Measurements from ENCODE around the gene NKAIN4.
A peak's percentile ranks its signal among the peaks of the same experiment; 100 is the strongest.

NKAIN4 gene

DNA sequence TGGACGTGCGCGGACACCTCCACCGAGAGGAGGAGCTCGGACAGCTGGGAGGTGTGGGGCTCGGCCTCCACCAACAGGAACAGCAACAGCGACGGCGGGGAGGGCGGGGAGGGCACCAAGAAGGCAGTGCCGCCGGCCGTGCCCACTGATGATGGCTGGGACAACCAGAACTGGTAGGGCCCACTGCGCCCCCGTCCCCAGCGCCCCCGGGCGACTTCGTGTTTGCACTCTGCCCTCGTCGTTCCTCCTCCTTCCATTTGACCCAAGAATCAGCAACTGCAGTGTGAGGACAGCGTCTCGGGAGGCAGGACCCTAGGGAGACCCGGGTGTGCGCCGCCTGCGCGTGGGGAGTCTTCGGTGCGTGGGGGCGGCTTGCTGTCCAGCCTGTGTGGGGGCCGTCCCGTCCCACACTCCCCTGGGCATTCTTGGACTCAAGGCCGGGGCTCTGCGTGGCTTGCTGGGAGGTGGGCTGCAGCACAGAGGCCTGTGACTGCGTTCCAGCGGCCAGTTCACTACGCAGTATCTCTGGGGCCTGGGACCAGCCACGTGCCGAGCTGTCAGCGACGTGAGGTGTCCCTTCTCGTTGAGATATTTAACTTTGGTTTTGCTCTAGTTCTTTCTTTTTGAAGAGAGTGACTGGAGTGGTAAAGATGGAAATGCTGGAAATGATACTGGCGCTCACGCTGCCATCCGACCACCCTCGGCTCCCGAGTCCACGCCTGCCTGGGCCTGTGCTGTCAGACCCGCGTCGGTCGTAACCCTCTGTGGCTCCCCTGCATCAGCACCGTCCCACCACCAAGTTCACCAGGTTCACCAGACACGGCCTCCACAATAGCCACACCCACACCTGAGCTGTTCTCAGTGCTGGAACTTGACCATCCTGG is 33.7 kb upstream of the NKAIN4 start:
- DNase-seq: no peak

DNA sequence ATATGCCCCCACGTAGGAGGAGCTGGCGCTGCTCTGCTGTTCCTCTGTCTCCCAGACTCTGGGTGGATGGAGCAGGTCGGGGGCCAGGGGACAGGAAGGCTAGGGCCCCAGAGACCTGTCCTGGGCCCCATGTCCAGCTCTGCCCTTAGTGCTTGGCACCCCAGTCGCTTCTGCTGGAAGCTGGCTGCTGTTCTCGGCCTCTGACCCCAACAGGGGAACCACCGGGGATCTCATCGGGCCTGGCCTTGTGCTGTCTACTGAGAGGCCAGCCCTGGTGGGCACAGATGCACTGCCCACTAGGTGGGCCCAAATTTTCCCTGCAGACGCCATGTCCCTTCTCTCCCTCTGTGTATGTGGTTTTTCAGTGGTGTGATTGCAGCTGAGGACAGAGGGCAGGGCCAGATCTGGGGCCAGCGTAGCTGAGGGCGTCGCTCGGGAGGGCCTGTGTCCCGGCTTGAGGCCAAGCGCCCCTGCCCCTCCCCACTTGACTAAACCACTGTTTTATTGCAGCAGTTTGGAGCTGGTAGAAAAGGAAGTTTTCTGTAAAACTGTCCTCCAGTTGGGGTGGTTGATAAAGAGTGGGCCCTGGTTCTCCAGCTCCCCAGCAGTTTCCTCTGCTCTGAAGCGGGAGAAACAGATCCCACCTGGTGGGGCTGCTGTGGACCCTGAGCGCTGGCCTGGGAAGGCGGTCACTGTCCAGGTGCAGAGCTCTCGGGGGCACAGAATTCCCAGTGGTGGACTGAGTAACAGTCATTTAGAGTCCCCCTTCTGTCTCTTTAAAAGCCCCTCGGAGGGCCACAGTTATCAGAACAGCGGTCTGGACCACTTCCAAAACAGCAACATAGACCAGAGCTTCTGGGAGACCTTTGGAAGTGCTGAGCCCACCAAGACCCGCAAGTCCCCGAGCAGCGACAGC is 32.8 kb upstream of the NKAIN4 start:
- no peak for DNase-seq

DNA sequence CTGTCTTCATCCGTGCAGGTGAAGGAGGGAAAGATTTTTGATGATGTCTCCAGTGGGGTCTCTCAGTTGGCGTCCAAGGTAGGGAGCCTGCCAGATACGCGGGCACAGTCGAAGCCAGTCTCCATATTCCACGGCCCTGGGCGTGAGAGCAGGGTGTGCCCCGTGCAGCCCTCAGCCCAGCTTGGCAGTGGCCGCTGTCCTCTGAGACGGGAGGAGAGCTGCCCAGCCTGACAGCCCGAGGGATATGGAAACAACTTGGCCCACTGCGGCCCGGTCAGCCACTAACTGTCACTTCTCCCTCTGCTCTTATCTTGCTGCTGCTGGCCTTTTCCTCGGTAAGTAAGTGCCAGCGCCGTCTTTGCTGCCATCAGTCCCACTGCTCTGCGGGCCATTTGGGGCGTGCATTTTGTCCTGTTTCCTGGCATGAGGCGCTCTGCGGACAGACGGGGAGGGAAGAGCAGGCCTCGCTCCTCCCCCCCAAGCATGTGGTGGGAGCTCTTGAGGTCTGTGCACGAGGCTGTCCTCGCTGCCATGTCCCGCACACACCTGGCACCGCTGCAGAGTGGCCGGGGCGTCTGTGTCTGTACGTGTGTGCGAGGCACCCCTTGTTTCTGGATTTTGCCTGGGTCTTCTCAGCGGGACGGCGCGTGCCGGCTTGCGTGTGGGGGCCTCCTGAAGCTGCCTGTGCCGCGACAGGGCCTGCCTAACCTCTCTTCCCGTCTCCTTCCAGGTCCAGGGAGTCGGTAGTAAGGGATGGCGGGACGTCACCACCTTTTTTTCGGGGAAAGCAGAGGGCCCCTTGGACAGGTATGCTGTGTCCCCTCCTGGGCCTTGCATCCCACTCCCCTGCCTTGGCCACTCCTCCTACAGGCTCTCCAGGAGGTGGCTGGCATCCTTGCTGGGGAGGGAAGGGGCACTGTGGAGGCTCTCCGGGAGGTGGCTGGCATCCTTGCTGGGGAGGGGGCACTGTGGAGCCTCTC is 31.7 kb upstream of the NKAIN4 start:
- DNase-seq: no peak

DNA sequence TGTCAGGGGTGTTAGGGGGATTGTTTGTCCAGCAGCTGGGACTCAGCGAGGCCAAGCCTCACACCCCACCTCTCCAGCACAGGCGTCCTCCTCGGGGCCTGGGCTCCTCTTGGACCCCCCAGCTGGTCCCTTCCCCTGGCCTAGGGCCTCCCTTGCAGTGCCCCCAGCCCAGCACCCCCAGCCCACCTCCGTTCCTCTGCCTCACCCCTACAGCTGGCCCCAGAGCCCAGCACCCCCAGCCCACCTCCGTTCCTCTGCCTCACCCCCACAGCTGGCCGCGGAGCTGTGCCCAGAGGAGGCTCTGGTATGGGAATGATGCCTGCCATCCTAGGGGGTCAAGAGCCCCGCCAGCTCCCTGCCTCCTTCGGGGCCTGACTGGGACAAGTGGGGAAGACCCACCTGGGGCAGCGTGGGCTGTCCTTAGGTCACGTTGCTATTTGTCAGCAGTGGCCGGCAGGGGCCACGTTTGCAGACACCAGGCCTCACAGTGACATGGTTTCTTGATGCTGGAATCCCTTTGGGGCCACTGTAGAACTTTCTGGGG is 30.8 kb upstream of the NKAIN4 start:
- DNase-seq: no peak

DNA sequence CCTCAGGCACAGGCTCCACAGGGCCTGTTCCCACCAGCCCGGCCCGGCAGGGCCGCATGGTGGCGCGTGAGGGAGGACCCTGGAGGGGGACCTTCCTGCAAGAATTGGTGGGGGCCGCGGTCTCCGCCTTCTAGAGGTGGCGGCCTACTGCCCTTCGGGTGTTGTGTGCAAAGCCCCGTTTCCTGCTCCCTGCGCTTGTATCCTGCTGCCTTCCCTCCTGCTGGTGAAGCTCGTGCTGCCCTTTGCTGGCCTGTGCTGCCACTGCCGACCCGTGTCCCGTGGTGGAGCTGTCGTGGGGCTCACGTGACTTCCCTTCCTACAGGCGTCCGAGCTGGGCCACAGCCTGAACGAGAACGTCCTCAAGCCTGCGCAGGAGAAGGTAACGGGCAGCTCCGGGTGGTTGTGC is 30.3 kb upstream of the NKAIN4 start:
- DNase-seq: no peak

- DNase-seq: peak in 1 of 6 experiments; percentile 36
Measured at GRCh38 chr20:63284083-63284440, 29.8 kb upstream of the NKAIN4 start.

DNA sequence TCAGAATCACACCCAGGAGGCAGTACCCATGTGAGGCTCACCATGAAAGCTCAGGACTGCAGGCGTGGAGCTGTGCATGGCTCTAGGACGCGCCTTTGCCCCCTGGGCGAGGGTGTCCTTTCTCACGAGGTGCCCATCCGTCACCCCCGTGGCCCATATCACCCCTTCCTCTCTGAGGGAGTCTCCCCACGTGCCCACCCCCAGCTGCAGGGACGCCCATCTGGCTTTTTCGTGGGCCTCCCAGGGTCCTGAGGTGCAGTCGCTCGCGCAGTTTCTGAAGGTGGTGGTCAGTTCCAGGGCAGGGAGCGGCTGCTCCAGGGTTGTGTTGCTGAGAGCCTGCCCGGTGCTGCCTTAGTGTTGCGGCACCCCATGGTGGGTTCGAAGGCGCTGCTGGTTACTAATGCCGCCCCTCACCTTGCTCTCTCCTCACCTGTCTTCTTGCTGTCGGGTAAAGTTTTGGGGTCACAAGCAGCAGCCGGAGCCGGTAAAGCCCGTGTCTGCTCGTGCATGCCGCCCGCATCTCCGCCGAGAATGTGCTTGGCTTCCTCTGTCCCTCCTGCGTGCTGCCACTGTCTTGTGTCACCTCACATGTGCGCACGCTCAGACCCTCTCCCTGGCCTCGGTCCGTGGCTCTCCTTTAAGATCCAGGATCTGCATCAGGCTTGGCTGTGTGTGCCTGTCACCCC is 29.3 kb upstream of the NKAIN4 start:
- DNase-seq: no peak

DNA sequence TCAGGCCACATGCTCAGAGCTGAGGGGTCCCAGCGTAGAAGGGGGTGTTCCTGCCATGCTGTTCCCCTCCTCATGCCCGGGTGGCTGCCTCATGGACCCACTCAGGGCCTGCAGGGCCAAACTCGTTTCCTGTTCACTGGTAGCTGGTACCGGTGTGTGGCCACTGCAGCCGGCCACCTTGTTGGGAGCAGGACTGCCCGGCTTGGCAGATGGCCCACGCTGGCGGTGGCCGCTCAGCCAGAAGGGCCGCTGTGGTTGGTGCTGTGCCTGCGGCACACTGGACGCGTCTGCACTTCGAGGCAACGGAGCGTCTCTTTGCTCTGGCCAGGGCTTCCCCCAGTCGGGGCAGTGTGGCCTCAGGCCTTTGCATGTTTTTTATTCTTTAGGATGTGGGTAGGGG is 28.7 kb upstream of the NKAIN4 start:
- DNase-seq: no peak

DNA sequence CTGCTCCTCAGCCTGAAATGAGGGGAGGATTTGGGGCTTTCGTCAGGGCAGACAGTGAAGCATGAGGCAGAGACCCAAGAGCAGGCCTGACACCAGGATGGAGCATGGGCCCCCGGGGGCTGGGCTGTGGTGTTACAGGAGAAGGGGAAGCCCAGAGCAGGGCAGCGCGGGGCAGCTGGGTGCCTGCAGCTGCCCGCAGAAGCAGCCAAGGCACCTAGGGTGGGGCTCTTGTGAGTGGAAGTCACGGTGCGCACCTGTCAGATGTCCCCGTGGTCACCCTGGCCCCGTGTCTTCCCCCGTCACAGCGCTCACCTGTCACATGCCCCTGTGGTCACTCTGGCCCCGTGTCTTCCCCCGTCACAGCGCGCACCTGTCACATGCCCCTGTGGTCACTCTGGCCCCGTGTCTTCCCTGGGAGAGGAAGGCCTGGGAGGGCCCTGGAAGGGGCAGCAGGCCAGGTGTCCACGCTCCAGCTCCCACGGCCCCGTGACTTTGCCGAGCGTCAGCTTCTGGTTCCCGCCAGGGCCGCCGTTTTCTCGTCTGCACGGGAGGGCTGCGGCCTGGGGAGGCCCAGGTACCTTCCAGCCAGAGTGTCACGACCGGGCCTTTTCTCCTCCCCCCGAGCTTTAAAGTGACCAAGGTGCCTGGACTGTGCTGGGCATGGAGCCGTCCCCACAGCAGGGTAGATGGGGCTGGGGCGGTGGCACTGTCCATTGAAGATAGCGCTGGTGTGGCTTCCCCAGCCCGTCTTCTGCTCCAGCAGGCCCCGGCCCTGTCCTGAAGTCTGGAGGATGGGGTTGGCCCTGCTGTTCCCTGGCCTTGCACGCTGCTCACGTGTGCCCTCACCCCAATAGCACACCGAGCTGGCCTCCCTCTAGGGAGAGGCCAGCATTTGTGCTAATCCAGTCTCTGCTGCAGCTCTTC is 27.7 kb upstream of the NKAIN4 start:
- DNase-seq: no peak

GRCh38 chr20:63280929-63281545 is 26.8 kb upstream of the NKAIN4 start:
- DNase-seq: no peak

DNA sequence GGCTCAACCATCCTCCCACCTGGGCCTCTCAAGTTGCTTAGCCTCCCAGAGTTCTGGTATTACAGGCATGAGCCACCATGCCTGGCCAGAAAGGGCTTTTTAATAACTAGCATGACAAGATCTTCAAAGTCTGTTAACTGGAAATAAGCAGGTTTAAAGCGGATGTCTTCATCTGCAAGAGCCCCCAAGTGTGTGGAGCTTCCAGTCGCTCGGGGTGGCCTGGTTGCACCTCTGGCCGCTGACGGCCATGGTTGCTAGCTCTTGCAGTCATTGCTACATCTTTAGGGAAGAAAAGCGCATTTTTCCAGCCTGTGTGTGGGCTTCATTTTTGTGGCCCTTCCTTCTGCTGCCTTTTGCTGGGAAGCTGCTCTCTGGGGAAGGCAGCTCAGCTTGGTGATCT is 26.1 kb upstream of the NKAIN4 start:
- DNase-seq: no peak

DNA sequence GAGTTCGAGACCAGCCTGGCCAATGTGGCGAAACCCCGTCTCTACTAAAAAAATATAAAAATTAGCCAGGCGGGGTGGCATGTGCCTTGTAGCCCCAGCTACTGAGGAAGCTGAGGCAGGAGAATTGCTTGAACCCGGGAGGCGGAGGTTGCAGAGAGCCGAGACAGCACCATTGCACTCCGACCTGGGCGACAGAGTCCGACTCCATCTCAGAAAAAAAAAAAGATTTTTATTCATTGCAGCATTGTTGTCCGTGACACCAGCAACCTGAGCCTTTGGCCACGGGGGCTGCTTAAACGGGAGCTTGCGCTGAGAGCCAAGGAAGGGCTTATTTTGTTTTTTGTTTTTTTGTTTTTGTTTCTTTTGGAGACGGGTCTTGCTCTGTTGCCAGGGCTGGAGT is 25.7 kb upstream of the NKAIN4 start:
- DNase-seq: no peak

DNA sequence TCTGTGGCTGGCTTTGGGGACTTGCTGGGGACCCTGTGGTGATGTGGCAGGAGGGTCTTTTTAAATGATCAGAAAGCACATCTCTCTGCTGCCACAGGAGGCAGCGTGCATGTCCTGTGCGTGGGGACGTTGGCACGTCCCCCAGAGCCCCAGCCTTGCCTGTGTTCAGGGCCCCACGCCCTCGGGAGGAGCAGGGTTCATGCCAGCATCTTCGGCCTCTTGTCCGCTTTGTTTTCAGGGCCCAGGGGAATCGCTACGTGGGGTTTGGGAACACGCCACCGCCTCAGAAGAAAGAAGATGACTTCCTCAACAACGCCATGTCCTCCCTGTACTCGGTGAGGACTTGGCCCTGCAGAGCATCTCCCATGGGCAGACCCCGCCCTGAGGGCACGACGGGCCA is 24.4 kb upstream of the NKAIN4 start:
- no peak for DNase-seq

DNA sequence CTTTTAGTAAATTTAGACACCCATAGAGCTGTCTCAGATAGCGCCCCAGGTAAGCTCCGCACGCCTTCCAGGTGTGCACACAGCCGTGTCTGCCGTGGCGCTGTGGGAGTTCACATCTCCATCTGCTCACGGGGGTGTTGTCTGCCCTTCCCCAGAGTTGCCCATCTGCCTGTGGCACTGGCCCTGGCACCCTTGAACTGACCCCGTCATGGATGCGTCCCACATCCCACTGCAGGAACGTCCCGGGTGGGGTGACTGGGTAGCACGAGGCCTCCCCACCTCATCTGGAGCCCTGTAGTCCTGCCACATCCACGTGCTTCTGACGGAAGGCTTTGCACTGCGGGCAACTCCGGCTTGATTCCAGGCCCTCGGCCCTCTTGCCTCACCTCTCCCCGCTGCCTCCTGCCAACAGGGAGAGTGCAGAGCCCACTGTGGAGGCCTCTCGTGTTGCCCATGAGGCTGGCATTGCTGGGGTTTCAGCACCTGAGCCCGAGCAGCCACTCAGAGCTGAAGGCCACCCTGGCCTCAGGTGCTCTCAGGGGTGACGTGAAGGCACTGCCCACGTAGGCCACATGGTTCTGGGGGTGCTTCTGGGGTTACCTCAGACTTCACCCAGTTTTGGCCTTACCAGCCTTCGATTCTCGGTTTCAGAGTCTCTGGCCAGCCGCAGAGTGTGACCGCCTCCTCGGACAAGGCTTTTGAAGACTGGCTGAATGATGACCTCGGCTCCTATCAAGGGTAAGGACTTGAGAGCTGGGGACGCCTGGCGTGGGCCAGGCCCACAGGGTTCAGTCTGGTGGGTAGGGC is 23.4 kb upstream of the NKAIN4 start:
- no peak for DNase-seq

DNA sequence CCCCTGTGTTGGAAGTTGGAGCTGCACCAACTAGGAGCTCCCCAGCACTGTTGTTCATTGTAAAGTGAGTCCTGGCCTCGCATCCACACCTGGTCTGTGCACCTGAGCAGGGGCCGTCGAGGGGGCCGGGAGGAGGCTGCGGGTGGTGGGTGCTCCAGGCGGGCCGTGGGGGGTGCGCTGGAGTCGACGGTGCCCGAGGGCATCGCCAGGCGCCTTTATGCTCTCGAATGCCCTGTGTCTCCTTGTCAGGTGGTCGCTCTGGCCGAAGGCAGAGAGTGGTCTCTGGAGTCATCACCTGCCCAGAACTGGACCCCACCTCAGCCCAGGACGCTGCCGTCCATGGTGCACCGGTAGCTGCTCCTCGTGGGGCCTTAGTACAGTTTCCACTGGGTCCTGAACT is 22.7 kb upstream of the NKAIN4 start:
- no peak for DNase-seq

GRCh38 chr20:63275825-63276224 is 21.6 kb upstream of the NKAIN4 start:
- DNase-seq: no peak

DNA sequence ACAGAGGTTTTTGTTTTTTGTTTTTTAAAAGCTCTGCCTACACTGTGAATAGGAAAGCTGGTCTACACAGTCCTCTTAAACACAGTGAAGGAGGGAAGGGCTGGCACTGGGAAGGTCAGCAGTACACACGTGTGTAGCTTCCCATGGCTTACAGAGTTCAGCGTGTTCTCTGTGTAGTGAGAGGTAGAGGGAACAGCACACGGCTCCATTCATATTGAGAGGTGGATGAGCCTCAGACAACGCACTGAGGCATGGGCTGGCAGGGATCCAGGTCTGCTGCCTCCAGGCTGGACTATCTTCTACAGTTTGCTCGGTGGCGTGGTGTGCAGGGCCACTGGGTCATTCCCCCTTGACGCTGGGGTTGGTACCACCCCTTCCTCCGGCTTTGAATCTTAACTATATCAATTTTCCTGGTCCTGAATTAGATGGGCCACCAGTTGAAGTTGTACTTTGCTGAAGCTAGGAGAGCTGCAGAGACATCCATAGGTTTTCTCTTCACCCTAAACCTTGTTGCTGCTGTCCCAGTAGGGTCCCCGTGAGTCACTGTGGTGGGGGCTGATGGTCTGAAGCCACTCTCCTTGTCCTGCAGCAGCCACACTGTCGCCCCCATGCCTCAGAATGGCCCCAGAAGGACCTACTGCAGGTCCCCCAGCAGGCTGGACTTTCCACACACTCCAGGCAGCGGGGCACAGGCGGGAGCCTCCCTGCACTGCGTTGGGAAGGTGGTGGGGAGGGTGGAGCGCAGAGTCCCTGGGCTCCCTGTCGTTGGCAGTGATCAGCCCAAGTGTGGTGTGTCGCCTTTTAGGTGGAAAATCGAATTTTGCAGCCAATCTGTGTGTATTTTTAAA is 20.3 kb upstream of the NKAIN4 start:
- no peak for DNase-seq

DNA sequence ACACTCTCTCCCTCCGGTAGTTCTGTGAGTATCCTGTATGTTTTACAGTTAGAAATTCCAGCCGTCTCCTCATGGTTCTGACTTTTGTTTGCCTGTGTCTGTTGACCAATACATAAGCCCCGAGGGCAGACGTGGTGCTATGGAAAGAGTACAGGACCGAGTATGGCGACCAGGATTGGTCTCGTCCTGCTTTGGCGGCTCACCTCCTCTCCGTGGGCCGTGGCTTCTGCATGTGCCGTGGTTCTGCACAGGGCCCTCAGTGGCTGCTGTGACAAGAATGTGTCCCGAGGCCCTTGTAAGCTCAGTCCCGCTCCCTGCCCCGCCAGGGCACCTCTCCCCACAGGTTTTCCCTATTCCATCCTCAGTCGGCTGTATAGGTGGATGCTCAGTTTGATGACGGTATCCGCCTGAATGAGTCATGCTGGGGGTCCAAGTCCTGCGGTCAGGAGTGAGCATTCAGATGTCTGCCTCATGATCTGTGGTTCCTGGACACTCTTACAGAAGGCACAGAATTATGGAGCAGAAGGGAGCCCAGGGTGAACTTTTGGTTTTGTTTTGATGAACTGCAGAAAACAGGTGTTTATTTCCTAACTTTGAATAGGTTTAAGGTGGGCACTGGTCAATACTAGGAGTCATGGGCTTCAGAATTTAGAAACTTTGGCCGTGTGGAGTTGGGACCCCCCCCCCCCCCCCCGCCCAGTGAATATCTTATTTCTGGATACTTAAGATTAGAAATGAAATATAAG is 19.5 kb upstream of the NKAIN4 start:
- no peak for DNase-seq
